Breast epithelium (tissue), 4 donors: ENCODE results near the gene BACE2. TPM values are rescaled to one million over a fixed set of nuclear protein-coding genes. Genes with fewer than 3 reads are reported as not detected.

Experiments used
- DNase-seq, 2 donors: peaks; one replicate each; pipeline ENCODE4 v3.0.0-alpha.2; 2019; ENCODE audit warnings: low spot score in 2 of 2
- H3K27ac ChIP-seq, 2 donors: fragments of 200-600 bp; sonication (generic) in 1 of 2; one replicate each; pipeline ENCODE4 v1.5.1; 2016 to 2019; ENCODE audit warnings: mild to moderate bottlenecking in 1 of 2
- H3K27me3 ChIP-seq, 2 donors: fragments of 200-600 bp; sonication (generic) in 1 of 2; one replicate each; pipeline versions ENCODE4 v1.5.1 to v1.6.0; 2017 to 2019; ENCODE audit warnings: control low read depth in 1 of 2, mild to moderate bottlenecking in 1 of 2
- H3K36me3 ChIP-seq: fragments of 200-600 bp; one replicate; pipeline ENCODE4 v1.5.1; 2019
- H3K4me1 ChIP-seq, 2 donors: fragments of 200-600 bp; sonication (generic); one replicate each; pipeline ENCODE4 v1.5.1; 2016 to 2019; ENCODE audit warnings: control low read depth in 1 of 2
- H3K4me3 ChIP-seq, 3 donors: fragments of 200-600 bp; sonication (generic); 1 replicate in 2 of 3; 2 replicates in 1 of 3; pipeline ENCODE4 v1.5.1; 2016 to 2019; ENCODE audit warnings: mild to moderate bottlenecking in 3 of 3, moderate library complexity in 2 of 3
- H3K9me3 ChIP-seq, 2 donors: fragments of 200-600 bp; sonication (generic) in 1 of 2; one replicate each; pipeline ENCODE4 v1.5.1; 2016 to 2019; ENCODE audit warnings: control low read depth in 1 of 2
- CTCF ChIP-seq, 3 donors: fragments of 450-650 bp; IDR thresholded peaks; one replicate each; pipeline ENCODE4 v1.5.1; 2016 to 2017; ENCODE audit warnings: antibody characterized with exemption in 3 of 3, mild to moderate bottlenecking in 3 of 3, moderate library complexity in 3 of 3
- POLR2A ChIP-seq: fragments of 450-650 bp; IDR thresholded peaks from one replicate; pipeline ENCODE4 v1.6.1; 2016; ENCODE audit warnings: antibody characterized with exemption, mild to moderate bottlenecking, moderate library complexity
- POLR2AphosphoS5 ChIP-seq, 3 donors: sonication (generic); formaldehyde crosslinking; IDR thresholded peaks; one replicate each; pipeline ENCODE4 v1.6.1; 2017; ENCODE audit warnings: antibody characterized with exemption in 3 of 3
- intact Hi-C: fragments of 100-400 bp; cut with DNase I; formaldehyde crosslinking; loops from one replicate; pipeline ENCODE4 v1.15.1; 2023; ENCODE audit warnings: low total_unique reads
- total RNA-seq, 3 donors: library from RNA; depleted of rRNA; stranded (reverse); fragments of >200 nt; gene quantifications; one replicate each; pipeline ENCODE4 v1.1.0, GENCODE V29; 2016

BACE2 gene
- total RNA-seq, 3 donors from 2014 or later, result 26.9 to 94.4 (median 67.5) TPM

- TF ChIP-seq POLR2AphosphoS5 (IDR thresholded peaks at IDR 0.05) (no peak), POLR2A (no peak), CTCF (IDR thresholded peaks at IDR 0.05) (no peak)
Observed at GRCh38 chr21:41321211-41321907, 153.4 kb downstream of the BACE2 start.

GRCh38 chr21:41321908-41322495 lies 154.0 kb downstream of the BACE2 start:
- TF ChIP-seq CTCF (IDR thresholded peaks at IDR 0.05), result no peak
- no peak for TF ChIP-seq POLR2A
- TF ChIP-seq POLR2AphosphoS5 (IDR thresholded peaks at IDR 0.05), result no peak
- no peaks in the 10 kb centered on the region for H3K36me3 ChIP-seq
- H3K27ac ChIP-seq, result peak overlapping the region; percentile 20 to 50
- intact Hi-C loops, result no loop called here
- H3K9me3 ChIP-seq, result no peaks in the 10 kb centered on the region
- DNase-seq, result no peak
- H3K4me3 ChIP-seq, result no peak overlapping the region
- peaks cover 0 to 2% of the 10 kb centered on the region in 2 donors for H3K27me3 ChIP-seq
- H3K4me1 ChIP-seq, result no peaks in the 10 kb centered on the region

More at GRCh38 chr21:41321211-41321907, 153.4 kb downstream of the BACE2 start:
- no peaks in the 10 kb centered on the region for H3K4me1 ChIP-seq
- intact Hi-C loops, result no loop called here
- no peak overlapping the region for H3K4me3 ChIP-seq
- H3K9me3 ChIP-seq, result no peaks in the 10 kb centered on the region
- H3K36me3 ChIP-seq, result no peaks in the 10 kb centered on the region
- H3K27ac ChIP-seq, result peak overlapping the region in 1 of 2 donors; percentile 20
- peaks cover 0 to 9% of the 10 kb centered on the region in 2 donors for H3K27me3 ChIP-seq
- DNase-seq, result no peak

GRCh38 chr21:41322496-41323382 lies 154.8 kb downstream of the BACE2 start:
- peak overlapping the region in 1 of 2 donors; percentile 20 for H3K27ac ChIP-seq
- no peaks in the 10 kb centered on the region for H3K9me3 ChIP-seq
- H3K27me3 ChIP-seq, result no peaks in the 10 kb centered on the region
- no peak overlapping the region for H3K4me3 ChIP-seq
- DNase-seq, result no peak
- H3K4me1 ChIP-seq, result no peaks in the 10 kb centered on the region
- intact Hi-C loops, result no loop called here
- no peaks in the 10 kb centered on the region for H3K36me3 ChIP-seq
- no peak for TF ChIP-seq CTCF (IDR thresholded peaks at IDR 0.05)
- TF ChIP-seq POLR2A, result no peak
- TF ChIP-seq POLR2AphosphoS5 (IDR thresholded peaks at IDR 0.05), result no peak

GRCh38 chr21:41325138-41325912 lies 157.4 kb downstream of the BACE2 start:
- Histone ChIP-seq H3K9me3 (no peaks in the 10 kb centered on the region), H3K27ac (no peak overlapping the region), H3K36me3 (no peaks in the 10 kb centered on the region), H3K27me3 (no peaks in the 10 kb centered on the region), H3K4me3 (no peak overlapping the region), H3K4me1 (no peaks in the 10 kb centered on the region)
- TF ChIP-seq CTCF (IDR thresholded peaks at IDR 0.05) (no peak), POLR2AphosphoS5 (IDR thresholded peaks at IDR 0.05) (no peak), POLR2A (no peak)
- intact Hi-C loops, result no loop called here
- DNase-seq, result no peak
